EH (cell line): ENCODE data around the gene PRRT2.
A peak's percentile ranks its signal among the peaks of the same experiment; 100 is the strongest.

Experiments used
- DNase-seq: peaks from one replicate; pipeline ENCODE4 v3.0.0-alpha.2; 2015; ENCODE audit warnings: low read depth

PRRT2 gene

GRCh38 chr16:29862884-29863668 is 51.1 kb downstream of the PRRT2 start, which contains the start of gene CDIPT:
Gene CDIPT, minus strand, starts transcription at chr16:29863226. Its CDS starts 369 bp downstream, at chr16:29862857.
- peak; percentile 96 for DNase-seq

- DNase-seq = no peak
Measured at GRCh38 chr16:29863669-29863984, 51.6 kb downstream of the PRRT2 start.

GRCh38 chr16:29864205-29864604 is 52.2 kb downstream of the PRRT2 start:
- DNase-seq = no peak
